Measurements from ENCODE around the gene GET4.

GRCh38 chr7:834277-834676 lies 42.1 kb upstream of the GET4 start:
- TF ChIP-seq CTCF (conservative IDR thresholded peaks at IDR 0.05) (no peak), ZFX (IDR thresholded peaks at IDR 0.05) (no peak)

Data from C4-2B (cell line).